ENCODE measurements around the gene MYL6B. TPM values are rescaled to one million over a fixed set of nuclear protein-coding genes. Genes with fewer than 3 reads are reported as not detected.
A peak's percentile ranks its signal among the peaks of the same experiment; 100 is the strongest.

MYL6B gene
- total RNA-seq, 2 experiments from 2014 or later: 6.2 to 6.4 TPM

DNA sequence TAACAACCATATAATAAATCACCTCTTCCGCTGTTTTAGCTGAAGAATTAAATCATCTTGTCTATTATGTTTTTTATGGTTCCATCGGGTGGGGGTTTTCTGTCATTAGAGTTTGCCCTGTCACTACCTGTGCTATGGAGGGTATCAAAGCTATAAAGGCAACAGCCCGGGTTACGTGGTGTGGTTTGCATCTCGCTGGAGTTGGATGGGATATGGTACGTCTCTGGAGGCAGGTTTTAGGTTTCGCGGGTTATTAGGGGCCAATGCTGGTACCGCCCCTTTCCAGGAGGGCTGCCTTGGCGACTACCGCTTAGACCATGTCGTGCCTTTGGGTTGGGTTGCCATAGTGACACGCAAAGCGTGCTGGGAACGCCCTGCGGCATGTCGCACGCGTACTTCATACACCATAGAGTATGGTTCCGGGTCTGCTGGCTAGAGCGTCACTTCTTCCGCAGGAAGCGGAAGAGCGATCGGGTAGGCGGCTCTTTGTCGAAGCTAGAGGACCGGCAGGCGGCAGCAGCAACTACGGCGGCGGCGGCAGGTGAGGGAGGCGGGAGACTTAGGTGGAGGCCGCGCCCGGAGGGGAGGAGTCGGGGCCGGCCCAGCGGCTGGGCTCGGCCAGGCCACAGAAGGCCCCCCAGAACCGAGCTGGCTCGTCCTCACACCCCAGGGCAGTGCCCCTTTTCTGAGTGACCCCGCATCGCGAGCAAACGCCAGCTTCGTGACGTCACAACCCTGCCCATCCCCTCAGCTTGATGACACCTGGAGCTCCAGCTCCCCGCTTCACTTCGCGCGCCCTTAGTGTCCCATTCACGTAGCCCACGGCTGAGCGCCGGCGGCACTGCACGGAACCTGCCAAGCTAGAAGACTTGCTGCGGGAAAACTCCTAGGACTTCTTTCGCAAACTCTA, 34.4 kb upstream of the MYL6B start, which contains the start of gene ZC3H10:
Gene ZC3H10, plus strand, starts transcription at position 489 of the 910 bp plus-strand sequence. CDS start 2,297 bp downstream, outside the sequence.
- H3K27me3 Mint-ChIP-seq: no peaks in the 10 kb centered on the region
- no peaks in the 10 kb centered on the region for H3K9me3 Mint-ChIP-seq
- no peaks in the 10 kb centered on the region for H3K9me3 ChIP-seq (ENCODE audit: control insufficient read depth in 1 of 2, insufficient read depth in 1 of 2, low read length in 2 of 2)
- H3K27ac Mint-ChIP-seq: peak within 1 kb of the TSS; percentile 94
- peak; percentile 67 for ATAC-seq (ENCODE audit: poor library complexity)
- H3K4me3 Mint-ChIP-seq: peak within 1 kb of the TSS; percentile 97
- peaks cover 28% of the 10 kb centered on the region for H3K36me3 ChIP-seq (ENCODE audit: insufficient read depth, low read length)
- no peaks in the 10 kb centered on the region for H3K27me3 ChIP-seq (ENCODE audit: control insufficient read depth in 1 of 2, insufficient read depth in 2 of 2, low read length in 2 of 2)
- peaks cover 50% of the 10 kb centered on the region for H3K36me3 Mint-ChIP-seq (ENCODE audit: low read depth)
- ChIA-PET POLR2A (interaction anchor here (0.5 to 6.1 kb wide), 46 partner anchors 10 to 1402 kb away, joined by 3 to 233 read pairs (median 6); partner anchors contain the start of genes ANKRD52, CD63, CNPY2 and COQ10A), CTCF (interaction anchor here (0.6 to 5.0 kb wide), 24 partner anchors 8 to 380 kb away, joined by 3 to 76 read pairs (median 4); partner anchors contain the start of genes ANKRD52, CNPY2, CS and ESYT1)
- H3K4me3 ChIP-seq (ENCODE audit: low read length): peak within 1 kb of the TSS; percentile 73
- peaks cover 33% of the 10 kb centered on the region for H3K4me1 Mint-ChIP-seq (ENCODE audit: low read depth)
- intact Hi-C loops (cut with DNase I, micrococcal nuclease): loop anchor here (1.0 to 10.0 kb wide), 11 partner anchors 34 to 477 kb away; partner anchors contain the start of genes ANKRD52 (in 2 of the 2), PYM1 (in 2 of the 2), MYL6B (in 1 of the 2) and RPS26 (in 1 of the 2)
- TF ChIP-seq, protein P1, sequence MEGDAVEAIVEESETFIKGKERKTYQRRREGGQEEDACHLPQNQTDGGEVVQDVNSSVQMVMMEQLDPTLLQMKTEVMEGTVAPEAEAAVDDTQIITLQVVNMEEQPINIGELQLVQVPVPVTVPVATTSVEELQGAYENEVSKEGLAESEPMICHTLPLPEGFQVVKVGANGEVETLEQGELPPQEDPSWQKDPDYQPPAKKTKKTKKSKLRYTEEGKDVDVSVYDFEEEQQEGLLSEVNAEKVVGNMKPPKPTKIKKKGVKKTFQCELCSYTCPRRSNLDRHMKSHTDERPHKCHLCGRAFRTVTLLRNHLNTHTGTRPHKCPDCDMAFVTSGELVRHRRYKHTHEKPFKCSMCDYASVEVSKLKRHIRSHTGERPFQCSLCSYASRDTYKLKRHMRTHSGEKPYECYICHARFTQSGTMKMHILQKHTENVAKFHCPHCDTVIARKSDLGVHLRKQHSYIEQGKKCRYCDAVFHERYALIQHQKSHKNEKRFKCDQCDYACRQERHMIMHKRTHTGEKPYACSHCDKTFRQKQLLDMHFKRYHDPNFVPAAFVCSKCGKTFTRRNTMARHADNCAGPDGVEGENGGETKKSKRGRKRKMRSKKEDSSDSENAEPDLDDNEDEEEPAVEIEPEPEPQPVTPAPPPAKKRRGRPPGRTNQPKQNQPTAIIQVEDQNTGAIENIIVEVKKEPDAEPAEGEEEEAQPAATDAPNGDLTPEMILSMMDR (IDR thresholded peaks at IDR 0.05): peak; percentile 52
- H3K4me1 ChIP-seq (ENCODE audit: insufficient read depth, low read length): peaks cover 35% of the 10 kb centered on the region
- H3K27ac ChIP-seq (ENCODE audit: low read depth in 1 of 2, low read length in 2 of 2): peak within 1 kb of the TSS; percentile 75 to 90
- peak; percentile 89 to 100 (median 94) for DNase-seq

DNA sequence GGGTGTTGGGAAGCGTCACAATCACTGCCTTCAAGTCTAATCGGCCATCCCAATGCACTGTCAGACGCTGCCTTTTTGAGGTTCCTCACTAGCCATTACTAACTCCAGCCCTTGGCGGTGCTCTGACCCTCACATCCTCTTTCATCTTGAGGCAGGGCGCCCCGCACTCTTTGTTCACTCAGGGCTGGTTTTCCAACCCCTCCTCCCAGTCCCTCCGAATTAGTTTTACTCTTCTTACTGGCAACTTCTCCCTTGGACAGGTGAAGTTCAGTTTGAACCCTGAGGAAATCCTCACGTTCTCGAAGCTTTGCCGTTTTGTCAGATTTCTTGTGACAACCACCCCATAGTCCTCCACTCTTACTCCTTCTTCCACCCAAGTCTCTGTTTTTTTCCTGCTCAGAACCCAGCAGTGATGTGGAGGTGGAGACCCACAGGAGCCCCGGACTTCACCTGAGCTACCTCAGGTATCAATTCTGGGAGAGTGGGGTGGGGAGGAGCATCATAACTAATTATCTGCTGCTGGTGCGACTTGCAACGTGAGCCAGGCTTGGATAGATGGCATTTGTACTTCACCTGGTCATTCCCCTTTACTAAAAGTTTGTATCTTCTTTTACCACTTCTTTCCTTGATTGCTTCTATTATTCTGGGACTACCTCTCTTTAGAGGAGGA, 33.6 kb upstream of the MYL6B start:
- peak overlapping the region; percentile 97 for H3K4me3 Mint-ChIP-seq
- H3K36me3 ChIP-seq (ENCODE audit: insufficient read depth, low read length): peaks cover 25% of the 10 kb centered on the region
- peak in 1 of 14 experiments; percentile 42 for DNase-seq
- H3K4me3 ChIP-seq (ENCODE audit: low read length): peak overlapping the region; percentile 73
- ATAC-seq (ENCODE audit: poor library complexity): no peak
- CTCF ChIA-PET: interaction anchor here (0.6 to 5.0 kb wide), 21 partner anchors 7 to 351 kb away, joined by 3 to 76 read pairs (median 5); partner anchors contain the start of genes ANKRD52, CNPY2, CS and ESYT1
- H3K4me1 Mint-ChIP-seq (ENCODE audit: low read depth): peaks cover 35% of the 10 kb centered on the region
- TF ChIP-seq, protein P1 (IDR thresholded peaks at IDR 0.05): no peak
- H3K4me1 ChIP-seq (ENCODE audit: insufficient read depth, low read length): peaks cover 35% of the 10 kb centered on the region
- H3K27me3 Mint-ChIP-seq: no peaks in the 10 kb centered on the region
- POLR2A ChIA-PET: interaction anchor here (0.6 to 6.1 kb wide), 38 partner anchors 10 to 1402 kb away, joined by 3 to 233 read pairs (median 8); partner anchors contain the start of genes ANKRD52, CD63, CNPY2 and COQ10A
- H3K36me3 Mint-ChIP-seq (ENCODE audit: low read depth): peaks cover 42% of the 10 kb centered on the region
- H3K9me3 ChIP-seq (ENCODE audit: control insufficient read depth in 1 of 2, insufficient read depth in 1 of 2, low read length in 2 of 2): no peaks in the 10 kb centered on the region
- H3K27ac ChIP-seq (ENCODE audit: low read depth in 1 of 2, low read length in 2 of 2): peak overlapping the region; percentile 75 to 90
- no peaks in the 10 kb centered on the region for H3K9me3 Mint-ChIP-seq
- peak overlapping the region; percentile 94 for H3K27ac Mint-ChIP-seq
- no peaks in the 10 kb centered on the region for H3K27me3 ChIP-seq (ENCODE audit: control insufficient read depth in 1 of 2, insufficient read depth in 2 of 2, low read length in 2 of 2)
- intact Hi-C loops (cut with DNase I, micrococcal nuclease): loop anchor here (1.0 to 10.0 kb wide), 12 partner anchors 33 to 476 kb away; partner anchors contain the start of genes ANKRD52 (in 2 of the 2), NABP2 (in 2 of the 2), PYM1 (in 2 of the 2) and MYL6B (in 1 of the 2)
